Neuronal stem cell (in vitro differentiated cells): ENCODE data around the gene AOPEP.
A peak's percentile ranks its signal among the peaks of the same experiment; 100 is the strongest.

Experiments
- DNase-seq: peaks from one replicate; pipeline ENCODE4 v3.0.0-alpha.2; 2013; ENCODE audit warnings: low spot score
- H2AFZ ChIP-seq: one replicate; pipeline ENCODE4 v1.6.1; 2013; ENCODE audit warnings: mild to moderate bottlenecking, low read length, inconsistent platforms
- H2AK5ac ChIP-seq: 2 replicates; pipeline ENCODE4 v1.6.1; 2013; ENCODE audit warnings: low read depth, mild to moderate bottlenecking, inconsistent platforms, low read length, moderate library complexity, mixed read lengths
- H2BK120ac ChIP-seq: 2 replicates; pipeline ENCODE4 v1.6.1; 2013; ENCODE audit warnings: low read depth, mild to moderate bottlenecking, inconsistent platforms, low read length, moderate library complexity, mixed read lengths
- H2BK12ac ChIP-seq: one replicate; pipeline ENCODE4 v1.6.1; 2013; ENCODE audit warnings: low read length, inconsistent platforms
- H2BK15ac ChIP-seq: 2 replicates; pipeline ENCODE4 v1.6.1; 2013; ENCODE audit warnings: mild to moderate bottlenecking, low read length, inconsistent platforms, mixed read lengths
- H2BK5ac ChIP-seq: one replicate; pipeline ENCODE4 v1.6.1; 2013; ENCODE audit warnings: inconsistent platforms, mild to moderate bottlenecking, low read length, moderate library complexity
- H3K14ac ChIP-seq: one replicate; pipeline ENCODE4 v1.6.1; 2013; ENCODE audit warnings: low read length, inconsistent platforms
- H3K18ac ChIP-seq: 2 replicates; pipeline ENCODE4 v1.6.1; 2013; ENCODE audit warnings: low read length, inconsistent platforms
- H3K23ac ChIP-seq: 2 replicates; pipeline ENCODE4 v1.6.1; 2013; ENCODE audit warnings: low read depth, mild to moderate bottlenecking, mixed read lengths, low read length, inconsistent platforms; ENCODE audit not compliant: poor library complexity
- H3K27ac ChIP-seq: replicated peaks from 3 replicates; pipeline ENCODE4 v1.5.1; 2013; ENCODE audit warnings: low read length, inconsistent platforms
- H3K27me3 ChIP-seq, 3 experiments: 2 replicates each; pipeline ENCODE4 v1.6.1; 2013; ENCODE audit warnings: low read length in 3 of 3, mild to moderate bottlenecking in 2 of 3, inconsistent platforms in 1 of 3, low read depth in 1 of 3, mixed read lengths in 1 of 3, moderate library complexity in 1 of 3; ENCODE audit not compliant: control insufficient read depth in 3 of 3, insufficient read depth in 3 of 3
- H3K36me3 ChIP-seq, 2 donors: replicated peaks in 1 of 2; 2 replicates each; pipeline ENCODE4 v1.6.1; 2013; ENCODE audit warnings: low read length in 2 of 2; ENCODE audit not compliant: control insufficient read depth in 2 of 2, insufficient read depth in 2 of 2
- H3K4ac ChIP-seq: 2 replicates; pipeline ENCODE4 v1.6.1; 2013; ENCODE audit warnings: inconsistent platforms, mild to moderate bottlenecking, low read length, moderate library complexity
- H3K4me1 ChIP-seq, 2 donors: 1 replicate in 1 of 2; 2 replicates in 1 of 2; pipeline ENCODE4 v1.6.1; 2013; ENCODE audit warnings: low read length in 2 of 2, low read depth in 1 of 2; ENCODE audit not compliant: control insufficient read depth in 2 of 2, insufficient read depth in 1 of 2
- H3K4me2 ChIP-seq: one replicate; pipeline ENCODE4 v1.6.1; 2013; ENCODE audit warnings: mild to moderate bottlenecking, low read length, inconsistent platforms; ENCODE audit not compliant: insufficient read depth, poor library complexity, severe bottlenecking
- H3K4me3 ChIP-seq, 2 donors: 2 replicates each; pipeline ENCODE4 v1.5.1; 2013; ENCODE audit warnings: low read length in 2 of 2, mild to moderate bottlenecking in 2 of 2, inconsistent platforms in 1 of 2, moderate library complexity in 1 of 2
- H3K79me1 ChIP-seq: one replicate; pipeline ENCODE4 v1.6.1; 2013; ENCODE audit warnings: low read depth, mild to moderate bottlenecking, inconsistent platforms, low read length, moderate library complexity
- H3K9ac ChIP-seq: one replicate; pipeline ENCODE4 v1.6.1; 2013; ENCODE audit warnings: mild to moderate bottlenecking, low read depth, low read length, inconsistent platforms; ENCODE audit not compliant: poor library complexity
- H3K9me3 ChIP-seq, 2 donors: replicated peaks in 1 of 2; 2 replicates each; pipeline versions ENCODE3 to v1.6.1; 2013; ENCODE audit warnings: low read length in 2 of 2, mild to moderate bottlenecking in 2 of 2, inconsistent platforms in 1 of 2, low read depth in 1 of 2, mixed read lengths in 1 of 2, moderate library complexity in 1 of 2; ENCODE audit not compliant: control insufficient read depth in 2 of 2, insufficient read depth in 1 of 2
- H4K8ac ChIP-seq: one replicate; pipeline ENCODE4 v1.6.1; 2013; ENCODE audit warnings: low read depth, mild to moderate bottlenecking, inconsistent platforms, low read length, moderate library complexity
- H4K91ac ChIP-seq: one replicate; pipeline ENCODE4 v1.6.1; 2013; ENCODE audit warnings: low read length, low read depth, mild to moderate bottlenecking, inconsistent platforms; ENCODE audit not compliant: poor library complexity
- WGBS, 2 donors: extraction: QIAGEN DNeasy Blood & Tissue Kit; methylation state at CpG; one replicate each; pipeline ENCODE4 v1.1.7; 2013; ENCODE audit warnings: missing lambda C conversion rate in 2 of 2, mixed read lengths in 1 of 2; ENCODE audit not compliant: insufficient read length in 2 of 2, insufficient replicate concordance in 1 of 2; ENCODE audit errors: extremely low coverage in 2 of 2; 5-methylcytosine and 5-hydroxymethylcytosine counted together

The AOPEP gene

DNA sequence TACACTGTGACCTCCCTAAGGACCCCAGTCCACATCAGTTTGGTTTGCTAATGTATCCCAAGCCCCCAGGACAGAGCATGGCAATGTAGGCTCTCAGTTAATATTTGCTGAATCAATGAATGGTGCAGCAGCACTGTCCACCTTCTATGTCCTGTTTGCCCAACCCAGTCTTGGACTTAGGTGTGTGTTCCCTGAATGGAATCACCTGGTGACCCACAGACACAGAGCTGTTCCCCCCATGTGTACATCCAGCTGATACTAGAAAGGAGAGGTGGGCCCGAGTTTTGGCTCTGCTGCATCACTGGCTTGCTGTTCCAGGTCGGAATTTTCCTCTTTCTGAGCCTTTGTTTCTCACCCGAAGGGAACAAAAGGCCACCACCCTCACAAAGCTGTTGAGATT is 180.2 kb downstream of the AOPEP start:
- no peak overlapping the region for H3K4ac ChIP-seq
- H3K36me3 ChIP-seq = no peaks in the 10 kb centered on the region
- no peak overlapping the region for H2BK12ac ChIP-seq
- no peak overlapping the region for H3K4me3 ChIP-seq
- no peak overlapping the region for H2BK120ac ChIP-seq
- no peaks in the 10 kb centered on the region for H3K9me3 ChIP-seq
- no peak overlapping the region for H3K4me2 ChIP-seq
- H3K79me1 ChIP-seq = no peaks in the 10 kb centered on the region
- no CpG with 5 or more reads among the region's 3 CpGs for WGBS, 2 donors
- H3K14ac ChIP-seq = no peak overlapping the region
- no peak overlapping the region for H4K8ac ChIP-seq
- DNase-seq = no peak
- H3K27me3 ChIP-seq = no peaks in the 10 kb centered on the region
- H2AFZ ChIP-seq = no peak overlapping the region
- H3K9ac ChIP-seq = no peak overlapping the region
- no peak overlapping the region for H2BK5ac ChIP-seq
- H3K18ac ChIP-seq = no peak overlapping the region
- H2AK5ac ChIP-seq = no peak overlapping the region
- no peak overlapping the region for H3K27ac ChIP-seq
- H3K23ac ChIP-seq = no peak overlapping the region
- peaks cover 25 to 38% of the 10 kb centered on the region in 2 donors for H3K4me1 ChIP-seq
- H4K91ac ChIP-seq = no peak overlapping the region
- no peak overlapping the region for H2BK15ac ChIP-seq

DNA sequence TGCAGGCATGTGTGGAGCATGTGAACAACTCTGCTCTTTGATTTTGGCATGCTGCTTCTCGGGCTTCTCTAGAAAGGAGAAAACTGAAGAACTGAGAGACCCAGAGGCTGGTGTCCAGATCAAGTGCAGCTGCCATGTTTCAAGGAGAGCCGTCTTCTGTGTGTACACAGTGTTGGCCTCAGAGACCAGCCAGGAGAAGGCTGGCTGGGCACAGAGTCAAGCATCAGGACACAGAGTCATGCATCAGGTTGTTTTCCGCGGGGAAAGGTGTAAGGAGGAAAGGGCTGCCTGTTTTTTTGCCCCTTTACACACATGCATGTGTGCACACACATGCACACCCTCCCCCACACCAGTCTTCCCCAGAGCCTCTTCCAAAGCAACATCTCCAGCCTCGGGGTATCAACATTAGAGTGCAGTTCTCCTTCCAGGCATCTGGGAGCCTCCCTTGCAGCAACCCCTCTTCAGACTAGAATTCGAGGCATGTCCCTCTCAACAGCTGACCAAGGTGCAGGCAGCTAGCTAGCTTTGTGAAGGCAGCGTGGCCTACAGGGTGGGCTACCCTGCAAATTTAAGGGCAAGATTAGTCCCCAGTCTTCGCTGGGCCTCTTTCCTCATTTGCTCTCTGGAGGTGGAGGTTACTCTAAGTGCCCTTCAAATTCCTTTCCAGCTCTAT is 180.9 kb downstream of the AOPEP start:
- Histone ChIP-seq H2AFZ (no peak overlapping the region), H3K14ac (no peak overlapping the region), H3K18ac (peak overlapping the region; percentile 45), H3K23ac (no peak overlapping the region), H3K9me3 (no peaks in the 10 kb centered on the region), H3K27ac (no peak overlapping the region), H3K4me1 (peaks cover 26 to 33% of the 10 kb centered on the region in 2 donors), H2BK120ac (no peak overlapping the region), H2BK12ac (no peak overlapping the region), H3K4ac (no peak overlapping the region), H2BK5ac (no peak overlapping the region), H4K91ac (no peak overlapping the region), H3K27me3 (no peaks in the 10 kb centered on the region), H3K79me1 (no peaks in the 10 kb centered on the region), H3K4me3 (no peak overlapping the region), H3K9ac (no peak overlapping the region), H3K36me3 (no peaks in the 10 kb centered on the region), H2BK15ac (no peak overlapping the region), H3K4me2 (no peak overlapping the region), H2AK5ac (no peak overlapping the region), H4K8ac (no peak overlapping the region)
- DNase-seq = no peak
- WGBS, 2 donors = no CpG with 5 or more reads among the region's 8 CpGs

DNA sequence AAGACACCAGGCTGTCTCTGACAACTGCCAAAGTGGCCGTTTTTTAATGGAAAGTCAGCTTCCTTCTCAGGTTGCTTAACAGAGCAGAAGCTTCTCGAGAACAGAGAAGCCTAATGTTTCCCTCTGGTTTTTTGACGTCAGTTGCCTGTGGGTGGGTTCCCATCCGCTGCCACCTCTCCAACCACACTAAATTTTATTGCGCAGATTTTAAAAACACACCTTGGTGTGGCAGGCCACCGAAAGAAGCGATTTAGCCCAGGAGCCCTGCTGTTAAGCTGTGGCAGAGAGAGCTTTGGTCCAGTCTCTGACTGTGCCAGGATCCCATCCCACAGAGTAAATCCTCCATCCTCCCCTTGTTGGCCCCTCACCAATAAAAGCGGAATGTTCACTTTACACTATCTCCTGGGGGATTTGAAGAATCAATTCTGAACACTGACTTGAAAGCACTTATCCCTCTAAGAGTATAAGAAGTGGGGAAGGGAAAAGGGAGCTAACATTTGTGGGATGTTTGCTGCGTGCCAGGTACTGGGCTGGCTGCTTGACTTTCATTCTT is 181.6 kb downstream of the AOPEP start:
- Histone ChIP-seq H2AFZ (no peak overlapping the region), H2BK15ac (no peak overlapping the region), H3K36me3 (no peaks in the 10 kb centered on the region), H4K8ac (no peak overlapping the region), H2AK5ac (no peak overlapping the region), H3K23ac (no peak overlapping the region), H3K27me3 (no peaks in the 10 kb centered on the region), H3K18ac (no peak overlapping the region), H3K9ac (no peak overlapping the region), H3K27ac (no peak overlapping the region), H3K14ac (no peak overlapping the region), H3K79me1 (no peaks in the 10 kb centered on the region), H3K4me1 (peaks cover 28 to 34% of the 10 kb centered on the region in 2 donors), H3K9me3 (peaks cover 0 to 2% of the 10 kb centered on the region in 2 donors), H4K91ac (no peak overlapping the region), H2BK12ac (no peak overlapping the region), H3K4me3 (no peak overlapping the region), H3K4ac (no peak overlapping the region), H2BK120ac (no peak overlapping the region), H2BK5ac (no peak overlapping the region), H3K4me2 (no peak overlapping the region)
- WGBS, 2 donors = no CpG with 5 or more reads among the region's 9 CpGs
- DNase-seq = no peak

- Histone ChIP-seq H2BK15ac (no peak overlapping the region), H3K27me3 (no peaks in the 10 kb centered on the region), H3K4me2 (no peak overlapping the region), H2BK12ac (no peak overlapping the region), H3K79me1 (no peaks in the 10 kb centered on the region), H3K4me3 (no peak overlapping the region), H4K91ac (no peak overlapping the region), H3K9ac (no peak overlapping the region), H3K4me1 (peaks cover 28 to 39% of the 10 kb centered on the region in 2 donors), H4K8ac (no peak overlapping the region), H3K18ac (no peak overlapping the region), H3K23ac (no peak overlapping the region), H3K27ac (no peak overlapping the region), H3K14ac (no peak overlapping the region), H2AFZ (no peak overlapping the region), H3K4ac (no peak overlapping the region), H2BK120ac (no peak overlapping the region), H2AK5ac (no peak overlapping the region), H3K36me3 (no peaks in the 10 kb centered on the region), H3K9me3 (peaks cover 0 to 2% of the 10 kb centered on the region in 2 donors), H2BK5ac (no peak overlapping the region)
- no CpG with 5 or more reads among the region's 9 CpGs for WGBS, 2 donors
- DNase-seq = no peak
These were observed 182.2 kb downstream of the AOPEP start for GRCh38 chr9:94908583-94909249.
